CD14-positive monocyte (primary cell): ENCODE results near the gene SKA2. TPM values are rescaled to one million over a fixed set of nuclear protein-coding genes. Genes with fewer than 3 reads are reported as not detected.
A peak's percentile ranks its signal among the peaks of the same experiment; 100 is the strongest.

ENCODE experiments used
- DNase-seq, 3 donors: peaks; one replicate each; pipeline ENCODE4 v3.0.0-alpha.2; 2011 to 2022
- H2AFZ ChIP-seq: 2 replicates; pipeline ENCODE4 v1.6.0; 2012; ENCODE audit warnings: mild to moderate bottlenecking, low read depth, low read length, inconsistent platforms; ENCODE audit not compliant: insufficient read depth, poor library complexity, severe bottlenecking
- H3K27ac ChIP-seq, 2 donors: 1 replicate in 1 of 2; 2 replicates in 1 of 2; pipeline ENCODE4 v1.5.1; 2012 to 2013; ENCODE audit warnings: low read length in 2 of 2, control low read depth in 1 of 2, inconsistent platforms in 1 of 2, low read depth in 1 of 2, mild to moderate bottlenecking in 1 of 2
- H3K27me3 ChIP-seq, 2 donors: one replicate each; pipeline versions ENCODE4 v1.6.0 to v1.6.1; 2011 to 2013; ENCODE audit warnings: low read length in 2 of 2; ENCODE audit not compliant: control insufficient read depth in 2 of 2, insufficient read depth in 2 of 2
- H3K36me3 ChIP-seq, 2 donors: replicated peaks in 1 of 2; 1 replicate in 1 of 2; 2 replicates in 1 of 2; pipeline versions ENCODE4 v1.5.1 to v1.6.1; 2012 to 2013; ENCODE audit warnings: low read length in 2 of 2, control low read depth in 1 of 2, inconsistent platforms in 1 of 2, mild to moderate bottlenecking in 1 of 2; ENCODE audit not compliant: insufficient read depth in 2 of 2, control insufficient read depth in 1 of 2
- H3K4me1 ChIP-seq, 2 donors: 1 replicate in 1 of 2; 2 replicates in 1 of 2; pipeline versions ENCODE4 v1.5.1 to v1.6.1; 2012 to 2013; ENCODE audit warnings: low read length in 2 of 2, control low read depth in 1 of 2, inconsistent platforms in 1 of 2, mild to moderate bottlenecking in 1 of 2, moderate library complexity in 1 of 2; ENCODE audit not compliant: insufficient read depth in 2 of 2, control insufficient read depth in 1 of 2
- H3K4me2 ChIP-seq: replicated peaks from 2 replicates; pipeline ENCODE3; 2012; ENCODE audit warnings: low read length, moderate library complexity, mild to moderate bottlenecking; ENCODE audit not compliant: poor library complexity, severe bottlenecking; ENCODE audit errors: extremely low read depth
- H3K4me3 ChIP-seq, 3 experiments: fragments of 200-600 bp in 1 of 3; sonication (generic) in 1 of 3; replicated peaks in 1 of 3; 1 replicate in 2 of 3; 2 replicates in 1 of 3; pipeline ENCODE4 v1.5.1; 2011 to 2013; ENCODE audit warnings: low read length in 3 of 3, mild to moderate bottlenecking in 3 of 3, control low read depth in 2 of 3, low read depth in 2 of 3, inconsistent platforms in 1 of 3, moderate library complexity in 1 of 3
- H3K79me2 ChIP-seq: 2 replicates; pipeline ENCODE4 v1.6.0; 2012; ENCODE audit warnings: mild to moderate bottlenecking, control low read depth, inconsistent platforms, low read length, moderate library complexity; ENCODE audit not compliant: insufficient read depth
- H3K9ac ChIP-seq: 2 replicates; pipeline ENCODE4 v1.6.0; 2017; ENCODE audit warnings: low read length, mild to moderate bottlenecking; ENCODE audit not compliant: insufficient read depth, poor library complexity, severe bottlenecking
- H3K9me3 ChIP-seq, 2 donors: replicated peaks in 1 of 2; 1 replicate in 1 of 2; 2 replicates in 1 of 2; pipeline versions ENCODE4 v1.5.1 to v1.6.1; 2012 to 2013; ENCODE audit warnings: low read length in 2 of 2, control low read depth in 1 of 2; ENCODE audit not compliant: control insufficient read depth in 1 of 2, insufficient read depth in 1 of 2
- H4K20me1 ChIP-seq: 2 replicates; pipeline ENCODE4 v1.6.0; 2012; ENCODE audit warnings: mild to moderate bottlenecking, low read length, control low read depth, moderate library complexity; ENCODE audit not compliant: insufficient read depth
- H3K27ac Mint-ChIP-seq, 7 donors: one replicate each; pipeline ENCODE4 v1.8.0; 2020; ENCODE audit warnings: mild to moderate bottlenecking in 7 of 7, mixed read lengths in 7 of 7, moderate library complexity in 6 of 7, inconsistent platforms in 2 of 7
- H3K27me3 Mint-ChIP-seq, 3 donors: one replicate each; pipeline ENCODE4 v1.8.0; 2021 to 2022; ENCODE audit warnings: low read depth in 3 of 3, mild to moderate bottlenecking in 3 of 3, mixed read lengths in 3 of 3, moderate library complexity in 3 of 3, inconsistent platforms in 1 of 3
- H3K36me3 Mint-ChIP-seq, 2 donors: one replicate each; pipeline ENCODE4 v1.8.0; 2020; ENCODE audit warnings: mixed read lengths in 2 of 2, inconsistent platforms in 1 of 2, mild to moderate bottlenecking in 1 of 2
- H3K4me1 Mint-ChIP-seq: one replicate; pipeline ENCODE4 v1.8.0; 2020; ENCODE audit warnings: mild to moderate bottlenecking, mixed read lengths
- H3K4me3 Mint-ChIP-seq, 2 donors: one replicate each; pipeline ENCODE4 v1.8.0; 2020; ENCODE audit warnings: mild to moderate bottlenecking in 2 of 2, mixed read lengths in 2 of 2, moderate library complexity in 1 of 2
- H3K9me3 Mint-ChIP-seq, 7 donors: one replicate each; pipeline ENCODE4 v1.8.0; 2020 to 2022; ENCODE audit warnings: mixed read lengths in 7 of 7, mild to moderate bottlenecking in 6 of 7, moderate library complexity in 6 of 7, inconsistent platforms in 2 of 7
- CTCF ChIP-seq: fragments of 200-600 bp; IDR thresholded peaks from one replicate; pipeline ENCODE4 v1.8.0; 2022; ENCODE audit warnings: antibody characterized with exemption, mild to moderate bottlenecking
- WGBS: methylation state at CpG from one replicate; pipeline ENCODE4 v1.1.5; 2013; ENCODE audit warnings: missing lambda C conversion rate; ENCODE audit not compliant: insufficient coverage; 5-methylcytosine and 5-hydroxymethylcytosine counted together
- intact Hi-C, 2 donors: fragments of 100-400 bp; cut with micrococcal nuclease; formaldehyde crosslinking; loops; one replicate each; pipeline versions ENCODE4 v1.15.0 to v1.15.1; 2023
- polyA plus RNA-seq, 3 donors: library from polyadenylated mRNA; depleted of rRNA in 1 of 3; unstranded in 2 of 3; stranded (reverse) in 1 of 3; fragments of 300-500 nt in 2 of 3; fragments of >200 nt in 1 of 3; fragmentation: Illumina TruSeq in 2 of 3; gene quantifications; 1 replicate in 2 of 3; 2 replicates in 1 of 3; pipeline ENCODE4 v1.2.3, GENCODE V29; 2012 to 2021

Gene SKA2
- polyA plus RNA-seq, 3 donors = 3.1 to 20.4 (median 19.2) TPM

- Histone ChIP-seq H3K4me3 (no peak overlapping the region), H3K27ac (peak overlapping the region in 1 of 2 donors; percentile 33), H4K20me1 (no peaks in the 10 kb centered on the region), H3K79me2 (peaks cover 98% of the 10 kb centered on the region), H2AFZ (no peak overlapping the region), H3K4me1 (peaks cover 10 to 26% of the 10 kb centered on the region in 2 donors), H3K36me3 (peaks cover 0 to 7% of the 10 kb centered on the region in 2 donors), H3K27me3 (no peaks in the 10 kb centered on the region), H3K4me2 (no peak overlapping the region), H3K9ac (no peak overlapping the region), H3K9me3 (no peaks in the 10 kb centered on the region)
- TF ChIP-seq CTCF = no peak
- Mint-ChIP-seq H3K9me3 (no peaks in the 10 kb centered on the region), H3K27ac (peak overlapping the region in 1 of 7 donors; percentile 57), H3K36me3 (peaks cover 3 to 34% of the 10 kb centered on the region in 2 donors), H3K27me3 (no peaks in the 10 kb centered on the region), H3K4me1 (peaks cover 36% of the 10 kb centered on the region), H3K4me3 (no peak overlapping the region)
- WGBS = 100% methylated on average over 1 of the region's 2 CpGs
- intact Hi-C loops = no loop called here
- no peak for DNase-seq
Measured at GRCh38 chr17:59161477-59161876, 6.5 kb upstream of the SKA2 start.

GRCh38 chr17:59160157-59161025, 5.4 kb upstream of the SKA2 start:
- intact Hi-C loops = no loop called here
- no peaks in the 10 kb centered on the region for H3K27me3 ChIP-seq
- 93% methylated on average over 4 of the region's 9 CpGs for WGBS
- no peak for DNase-seq
- peak overlapping the region; percentile 28 to 69 (median 57) for H3K27ac Mint-ChIP-seq
- H3K79me2 ChIP-seq = peaks cover 97% of the 10 kb centered on the region
- no peaks in the 10 kb centered on the region for H4K20me1 ChIP-seq
- H3K4me1 Mint-ChIP-seq = peaks cover 32% of the 10 kb centered on the region
- H3K4me1 ChIP-seq = peaks cover 15 to 31% of the 10 kb centered on the region in 2 donors
- H3K4me3 Mint-ChIP-seq = no peak overlapping the region
- H3K9me3 ChIP-seq = no peaks in the 10 kb centered on the region
- H3K36me3 Mint-ChIP-seq = peaks cover 3 to 34% of the 10 kb centered on the region in 2 donors
- H3K27me3 Mint-ChIP-seq = no peaks in the 10 kb centered on the region
- no peak overlapping the region for H2AFZ ChIP-seq
- H3K4me2 ChIP-seq = no peak overlapping the region
- no peaks in the 10 kb centered on the region for H3K9me3 Mint-ChIP-seq
- no peak overlapping the region for H3K4me3 ChIP-seq
- H3K36me3 ChIP-seq = peaks cover 0 to 7% of the 10 kb centered on the region in 2 donors
- H3K27ac ChIP-seq = peak overlapping the region in 1 of 2 donors; percentile 54
- H3K9ac ChIP-seq = no peak overlapping the region
- no peak for TF ChIP-seq CTCF
